HFFc6 (cell line): ENCODE measurements around the gene GSDME. TPM values are rescaled to one million over a fixed set of nuclear protein-coding genes. Genes with fewer than 3 reads are reported as not detected.

Experiments
- DNase-seq: peaks from one replicate; pipeline ENCODE4 v3.0.0-alpha.2; 2018
- H3K27ac Mint-ChIP-seq: 2 replicates; pipeline ENCODE4 v1.8.0; 2020; ENCODE audit warnings: mild to moderate bottlenecking, mixed read lengths
- H3K27me3 Mint-ChIP-seq: 2 replicates; pipeline ENCODE4 v1.8.0; 2021; ENCODE audit warnings: mild to moderate bottlenecking, moderate library complexity, mixed read lengths; ENCODE audit not compliant: insufficient read depth
- H3K36me3 Mint-ChIP-seq: 2 replicates; pipeline ENCODE4 v1.8.0; 2021; ENCODE audit warnings: low read depth, mixed read lengths
- H3K4me1 Mint-ChIP-seq: 2 replicates; pipeline ENCODE4 v1.8.0; 2020; ENCODE audit warnings: low read depth, mixed read lengths
- H3K4me3 Mint-ChIP-seq: 2 replicates; pipeline ENCODE4 v1.8.0; 2020; ENCODE audit warnings: mild to moderate bottlenecking, moderate library complexity, mixed read lengths
- H3K9me3 Mint-ChIP-seq: 2 replicates; pipeline ENCODE4 v1.8.0; 2020; ENCODE audit warnings: mild to moderate bottlenecking, mixed read lengths
- CTCF ChIP-seq: fragments of 200-600 bp; sonication (generic); IDR thresholded peaks from 2 replicates; pipeline ENCODE4 v1.5.0; 2021; ENCODE audit warnings: antibody characterized with exemption, mild to moderate bottlenecking
- total RNA-seq, 6 experiments: library from RNA; stranded (reverse); fragmentation: NEBNext Ultra II Directional; extraction: Animal tissue kit (Norgen Biotek cat#: 25700); gene quantifications; 2 replicates in 1 of 6; 3 replicates in 5 of 6; pipeline ENCODE4 v1.2.3, GENCODE V29; 2021

Gene GSDME
- total RNA-seq, 6 experiments from 2014 or later = 37.1 to 49.8 (median 42.8) TPM

- no peaks in the 10 kb centered on the region; the same call in 1 of the 2 replicates for H3K27me3 Mint-ChIP-seq
- no peak overlapping the region for H3K27ac Mint-ChIP-seq
- no peak for TF ChIP-seq CTCF
- H3K36me3 Mint-ChIP-seq = no peaks in the 10 kb centered on the region
- no peak overlapping the region for H3K4me3 Mint-ChIP-seq
- no peak for DNase-seq
- no peaks in the 10 kb centered on the region for H3K9me3 Mint-ChIP-seq
- peaks cover 10% of the 10 kb centered on the region for H3K4me1 Mint-ChIP-seq
Observed at GRCh38 chr7:24660546-24660945, 96.7 kb downstream of the GSDME start.

GRCh38 chr7:24659505-24659904 is 97.8 kb downstream of the GSDME start:
- H3K36me3 Mint-ChIP-seq = no peaks in the 10 kb centered on the region
- H3K9me3 Mint-ChIP-seq = no peaks in the 10 kb centered on the region
- no peaks in the 10 kb centered on the region for H3K27me3 Mint-ChIP-seq

GRCh38 chr7:24657980-24658379 is 99.3 kb downstream of the GSDME start:
- H3K27ac Mint-ChIP-seq = no peak overlapping the region
- peaks cover 10% of the 10 kb centered on the region for H3K4me1 Mint-ChIP-seq
- H3K4me3 Mint-ChIP-seq = no peak overlapping the region
- H3K27me3 Mint-ChIP-seq = no peaks in the 10 kb centered on the region
- H3K9me3 Mint-ChIP-seq = no peaks in the 10 kb centered on the region
- no peak for DNase-seq
- TF ChIP-seq CTCF = no peak
- no peaks in the 10 kb centered on the region for H3K36me3 Mint-ChIP-seq

More at GRCh38 chr7:24659505-24659904, 97.8 kb downstream of the GSDME start:
- TF ChIP-seq CTCF = no peak
- no peak overlapping the region for H3K4me3 Mint-ChIP-seq
- no peak for DNase-seq
- no peak overlapping the region for H3K27ac Mint-ChIP-seq
- peaks cover 10% of the 10 kb centered on the region for H3K4me1 Mint-ChIP-seq

- Mint-ChIP-seq H3K36me3 (no peaks in the 10 kb centered on the region), H3K27me3 (no peaks in the 10 kb centered on the region), H3K9me3 (no peaks in the 10 kb centered on the region), H3K27ac (no peak overlapping the region), H3K4me1 (peaks cover 10% of the 10 kb centered on the region), H3K4me3 (no peak overlapping the region)
- no peak for TF ChIP-seq CTCF
- no peak for DNase-seq
Observed at GRCh38 chr7:24656608-24657007, 100.7 kb downstream of the GSDME start.

GRCh38 chr7:24654305-24654704 is 103.0 kb downstream of the GSDME start:
- Mint-ChIP-seq H3K4me3 (no peak overlapping the region), H3K9me3 (no peaks in the 10 kb centered on the region), H3K27ac (no peak overlapping the region), H3K27me3 (no peaks in the 10 kb centered on the region), H3K4me1 (peaks cover 10% of the 10 kb centered on the region), H3K36me3 (no peaks in the 10 kb centered on the region)
- DNase-seq = no peak
- no peak for TF ChIP-seq CTCF
